HEK293T (cell line): ENCODE data around the gene FEV.

Experiments
- ARNT ChIP-seq: fragments of 450-650 bp; IDR thresholded peaks from 2 replicates; pipeline ENCODE4 v1.6.1; 2017; ENCODE audit warnings: mild to moderate bottlenecking
- CTBP1 ChIP-seq: fragments of 450-650 bp; IDR thresholded peaks from 2 replicates; pipeline ENCODE4 v1.6.1; 2016; ENCODE audit warnings: borderline replicate concordance
- FOXK2 ChIP-seq: fragments of 450-650 bp; IDR thresholded peaks from 2 replicates; pipeline ENCODE4 v1.6.1; 2016; ENCODE audit warnings: mild to moderate bottlenecking
- FOXM1 ChIP-seq: fragments of 450-650 bp; IDR thresholded peaks from 2 replicates; pipeline ENCODE4 v1.6.1; 2017; ENCODE audit warnings: mild to moderate bottlenecking, borderline replicate concordance
- HDGF ChIP-seq: fragments of 450-650 bp; IDR thresholded peaks from 2 replicates; pipeline ENCODE4 v1.6.1; 2017; ENCODE audit warnings: antibody characterized with exemption, borderline replicate concordance
- LEF1 ChIP-seq: fragments of 450-650 bp; IDR thresholded peaks from 2 replicates; pipeline ENCODE4 v1.6.1; 2017; ENCODE audit warnings: mild to moderate bottlenecking, borderline replicate concordance
- NFRKB ChIP-seq: fragments of 450-650 bp; IDR thresholded peaks from 2 replicates; pipeline ENCODE4 v1.6.1; 2016; ENCODE audit warnings: mild to moderate bottlenecking, moderate library complexity
- PKNOX1 ChIP-seq: fragments of 450-650 bp; IDR thresholded peaks from 2 replicates; pipeline ENCODE4 v1.6.1; 2016
- SP1 ChIP-seq: fragments of 450-650 bp; IDR thresholded peaks from 2 replicates; pipeline ENCODE4 v1.6.1; 2017
- SUZ12 ChIP-seq: fragments of 450-650 bp; IDR thresholded peaks from 2 replicates; pipeline ENCODE4 v1.6.1; 2016; ENCODE audit warnings: mild to moderate bottlenecking
- TARDBP ChIP-seq: fragments of 450-650 bp; IDR thresholded peaks from 2 replicates; pipeline ENCODE4 v1.6.1; 2016

GRCh38 chr2:219029829-219030165, 44.8 kb upstream of the FEV start:
- TF ChIP-seq SUZ12, result no peak
- TF ChIP-seq LEF1, result no peak
- no peak for TF ChIP-seq NFRKB
- no peak for TF ChIP-seq CTBP1
- TF ChIP-seq TARDBP, result no peak
- TF ChIP-seq SP1, result no peak
- no peak for TF ChIP-seq FOXM1
- TF ChIP-seq FOXK2, result no peak
- no peak for TF ChIP-seq ARNT
- TF ChIP-seq PKNOX1, result no peak
- no peak for TF ChIP-seq HDGF
